ENCODE results near the gene RUNX3. TPM values are rescaled to one million over a fixed set of nuclear protein-coding genes. Genes with fewer than 3 reads are reported as not detected.

RUNX3 gene
- total and polyA plus RNA-seq, 2 donors (not counting 1 experiment from before 2014, with no cell fraction given), result 0.48 to 0.66 TPM

- H4K20me1 ChIP-seq (ENCODE audit: control insufficient read depth, extremely low read depth, insufficient read depth, low read length), result no peaks in the 10 kb centered on the region
- H3K9me3 ChIP-seq (ENCODE audit: control insufficient read depth, insufficient read depth, low read depth, low read length), result no peaks in the 10 kb centered on the region
- DNase-seq (ENCODE audit: low read depth in 2 of 2), result no peak
- H2AFZ ChIP-seq (ENCODE audit: low read length), result no peak overlapping the region
- no peaks in the 10 kb centered on the region for H3K79me2 ChIP-seq (ENCODE audit: control insufficient read depth, insufficient read depth, low read length)
- H3K4me1 ChIP-seq (ENCODE audit: control insufficient read depth, extremely low read depth, insufficient read depth, low read length), result no peaks in the 10 kb centered on the region
- H3K9ac ChIP-seq (ENCODE audit: insufficient read depth, low read length), result no peak overlapping the region
- H3K36me3 ChIP-seq (ENCODE audit: control insufficient read depth, insufficient read depth, low read length), result no peaks in the 10 kb centered on the region
- no peak for TF ChIP-seq EZH2 (IDR thresholded peaks at IDR 0.05; ENCODE audit: low read length, missing control alignments)
- TF ChIP-seq, protein P1, sequence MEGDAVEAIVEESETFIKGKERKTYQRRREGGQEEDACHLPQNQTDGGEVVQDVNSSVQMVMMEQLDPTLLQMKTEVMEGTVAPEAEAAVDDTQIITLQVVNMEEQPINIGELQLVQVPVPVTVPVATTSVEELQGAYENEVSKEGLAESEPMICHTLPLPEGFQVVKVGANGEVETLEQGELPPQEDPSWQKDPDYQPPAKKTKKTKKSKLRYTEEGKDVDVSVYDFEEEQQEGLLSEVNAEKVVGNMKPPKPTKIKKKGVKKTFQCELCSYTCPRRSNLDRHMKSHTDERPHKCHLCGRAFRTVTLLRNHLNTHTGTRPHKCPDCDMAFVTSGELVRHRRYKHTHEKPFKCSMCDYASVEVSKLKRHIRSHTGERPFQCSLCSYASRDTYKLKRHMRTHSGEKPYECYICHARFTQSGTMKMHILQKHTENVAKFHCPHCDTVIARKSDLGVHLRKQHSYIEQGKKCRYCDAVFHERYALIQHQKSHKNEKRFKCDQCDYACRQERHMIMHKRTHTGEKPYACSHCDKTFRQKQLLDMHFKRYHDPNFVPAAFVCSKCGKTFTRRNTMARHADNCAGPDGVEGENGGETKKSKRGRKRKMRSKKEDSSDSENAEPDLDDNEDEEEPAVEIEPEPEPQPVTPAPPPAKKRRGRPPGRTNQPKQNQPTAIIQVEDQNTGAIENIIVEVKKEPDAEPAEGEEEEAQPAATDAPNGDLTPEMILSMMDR (conservative IDR thresholded peaks at IDR 0.05 in 1 of 2, IDR thresholded peaks at IDR 0.05 in 1 of 2; ENCODE audit: low read depth in 1 of 2, low read length in 2 of 2), result no peak
- H3K27ac ChIP-seq (ENCODE audit: insufficient read depth, low read length), result no peak overlapping the region
- H3K4me3 ChIP-seq (replicated peaks in 1 of 4; ENCODE audit: control extremely low read depth in 1 of 4, insufficient read depth in 1 of 4, low read depth in 3 of 4, low read length in 4 of 4), result no peak overlapping the region
- H3K27me3 ChIP-seq (ENCODE audit: control insufficient read depth, insufficient read depth, low read length), result no peaks in the 10 kb centered on the region
- no peak overlapping the region for H3K4me2 ChIP-seq (ENCODE audit: extremely low read depth, insufficient read depth, low read length)
Measured at GRCh38 chr1:24965571-24965930, 35.5 kb upstream of the RUNX3 start.

- Histone ChIP-seq H3K4me1 (ENCODE audit: control insufficient read depth, extremely low read depth, insufficient read depth, low read length) (no peaks in the 10 kb centered on the region), H3K9ac (ENCODE audit: insufficient read depth, low read length) (no peak overlapping the region), H3K4me3 (replicated peaks in 1 of 4; ENCODE audit: control extremely low read depth in 1 of 4, insufficient read depth in 1 of 4, low read depth in 3 of 4, low read length in 4 of 4) (no peak overlapping the region), H3K4me2 (ENCODE audit: extremely low read depth, insufficient read depth, low read length) (no peak overlapping the region), H3K27ac (ENCODE audit: insufficient read depth, low read length) (no peak overlapping the region), H3K9me3 (ENCODE audit: control insufficient read depth, insufficient read depth, low read depth, low read length) (no peaks in the 10 kb centered on the region), H3K79me2 (ENCODE audit: control insufficient read depth, insufficient read depth, low read length) (no peaks in the 10 kb centered on the region), H2AFZ (ENCODE audit: low read length) (no peak overlapping the region), H3K27me3 (ENCODE audit: control insufficient read depth, insufficient read depth, low read length) (no peaks in the 10 kb centered on the region), H4K20me1 (ENCODE audit: control insufficient read depth, extremely low read depth, insufficient read depth, low read length) (no peaks in the 10 kb centered on the region), H3K36me3 (ENCODE audit: control insufficient read depth, insufficient read depth, low read length) (no peaks in the 10 kb centered on the region)
- TF ChIP-seq EZH2 (IDR thresholded peaks at IDR 0.05; ENCODE audit: low read length, missing control alignments), result no peak
- TF ChIP-seq, protein P1 (conservative IDR thresholded peaks at IDR 0.05 in 1 of 2, IDR thresholded peaks at IDR 0.05 in 1 of 2; ENCODE audit: low read depth in 1 of 2, low read length in 2 of 2), result no peak
- peak in 1 of 2 donors; percentile 94 for DNase-seq (ENCODE audit: low read depth in 2 of 2)
Measured at GRCh38 chr1:24964811-24965570, 34.9 kb upstream of the RUNX3 start.

- Histone ChIP-seq H3K27me3 (ENCODE audit: control insufficient read depth, insufficient read depth, low read length) (no peaks in the 10 kb centered on the region), H3K27ac (ENCODE audit: insufficient read depth, low read length) (no peak overlapping the region), H3K79me2 (ENCODE audit: control insufficient read depth, insufficient read depth, low read length) (no peaks in the 10 kb centered on the region), H3K36me3 (ENCODE audit: control insufficient read depth, insufficient read depth, low read length) (no peaks in the 10 kb centered on the region), H4K20me1 (ENCODE audit: control insufficient read depth, extremely low read depth, insufficient read depth, low read length) (no peaks in the 10 kb centered on the region), H3K4me2 (ENCODE audit: extremely low read depth, insufficient read depth, low read length) (no peak overlapping the region), H3K9ac (ENCODE audit: insufficient read depth, low read length) (no peak overlapping the region), H3K9me3 (ENCODE audit: control insufficient read depth, insufficient read depth, low read depth, low read length) (no peaks in the 10 kb centered on the region), H3K4me3 (replicated peaks in 1 of 4; ENCODE audit: control extremely low read depth in 1 of 4, insufficient read depth in 1 of 4, low read depth in 3 of 4, low read length in 4 of 4) (no peak overlapping the region), H3K4me1 (ENCODE audit: control insufficient read depth, extremely low read depth, insufficient read depth, low read length) (no peaks in the 10 kb centered on the region), H2AFZ (ENCODE audit: low read length) (no peak overlapping the region)
- TF ChIP-seq EZH2 (IDR thresholded peaks at IDR 0.05; ENCODE audit: low read length, missing control alignments), result no peak
- TF ChIP-seq, protein P1 (conservative IDR thresholded peaks at IDR 0.05 in 1 of 2, IDR thresholded peaks at IDR 0.05 in 1 of 2; ENCODE audit: low read depth in 1 of 2, low read length in 2 of 2), result no peak
- peak in 1 of 2 donors; percentile 23 for DNase-seq (ENCODE audit: low read depth in 2 of 2)
Measured at GRCh38 chr1:24963943-24964693, 34.0 kb upstream of the RUNX3 start.

Measured in fibroblast of lung (primary cell).